ENCODE data around the gene KRT75.

Gene KRT75

GRCh38 chr12:52461693-52462092 is 27.5 kb upstream of the KRT75 start:
- Histone ChIP-seq H3K4me3 (ENCODE audit: low read length) (no peak overlapping the region), H3K4me1 (ENCODE audit: control insufficient read depth, low read length) (no peaks in the 10 kb centered on the region), H3K9me3 (ENCODE audit: control insufficient read depth, insufficient read depth, low read length) (no peaks in the 10 kb centered on the region), H3K79me2 (ENCODE audit: control insufficient read depth, low read length) (no peaks in the 10 kb centered on the region), H3K27ac (ENCODE audit: low read depth, low read length) (no peak overlapping the region), H4K20me1 (ENCODE audit: control insufficient read depth, insufficient read depth, low read depth, low read length) (no peaks in the 10 kb centered on the region), H3K27me3 (ENCODE audit: control insufficient read depth, low read length) (peaks cover 11% of the 10 kb centered on the region), H3F3A (ENCODE audit: control insufficient read depth, insufficient read depth) (no peaks in the 10 kb centered on the region), H3K9me2 (replicated peaks; ENCODE audit: control insufficient read depth, low read length) (no peaks in the 10 kb centered on the region), H3K4me2 (ENCODE audit: low read length) (no peak overlapping the region), H3K36me3 (ENCODE audit: control insufficient read depth, low read length) (no peaks in the 10 kb centered on the region)
- TF ChIP-seq EZH2phosphoT487 (IDR thresholded peaks at IDR 0.05; ENCODE audit: borderline replicate concordance, low read length) (no peak), CTCF (IDR thresholded peaks at IDR 0.05; ENCODE audit: low read depth, low read length, poor library complexity, severe bottlenecking) (no peak)

GRCh38 chr12:52458861-52459260 is 24.7 kb upstream of the KRT75 start:
- no peaks in the 10 kb centered on the region for H3K79me2 ChIP-seq (ENCODE audit: control insufficient read depth, low read length)
- no peaks in the 10 kb centered on the region for H4K20me1 ChIP-seq (ENCODE audit: control insufficient read depth, insufficient read depth, low read depth, low read length)
- H3K4me3 ChIP-seq (ENCODE audit: low read length), result no peak overlapping the region
- no peaks in the 10 kb centered on the region for H3K4me1 ChIP-seq (ENCODE audit: control insufficient read depth, low read length)
- peaks cover 18% of the 10 kb centered on the region for H3K27me3 ChIP-seq (ENCODE audit: control insufficient read depth, low read length)
- no peak overlapping the region for H3K27ac ChIP-seq (ENCODE audit: low read depth, low read length)
- no peak for TF ChIP-seq CTCF (IDR thresholded peaks at IDR 0.05; ENCODE audit: low read depth, low read length, poor library complexity, severe bottlenecking)
- no peak for TF ChIP-seq EZH2phosphoT487 (IDR thresholded peaks at IDR 0.05; ENCODE audit: borderline replicate concordance, low read length)
- no peak overlapping the region for H3K4me2 ChIP-seq (ENCODE audit: low read length)
- no peaks in the 10 kb centered on the region for H3K9me3 ChIP-seq (ENCODE audit: control insufficient read depth, insufficient read depth, low read length)
- H3K9me2 ChIP-seq (replicated peaks; ENCODE audit: control insufficient read depth, low read length), result no peaks in the 10 kb centered on the region
- H3K36me3 ChIP-seq (ENCODE audit: control insufficient read depth, low read length), result no peaks in the 10 kb centered on the region
- no peaks in the 10 kb centered on the region for H3F3A ChIP-seq (ENCODE audit: control insufficient read depth, insufficient read depth)

GRCh38 chr12:52455821-52456220 is 21.6 kb upstream of the KRT75 start:
- no peaks in the 10 kb centered on the region for H4K20me1 ChIP-seq (ENCODE audit: control insufficient read depth, insufficient read depth, low read depth, low read length)
- TF ChIP-seq EZH2phosphoT487 (IDR thresholded peaks at IDR 0.05; ENCODE audit: borderline replicate concordance, low read length) (no peak), CTCF (IDR thresholded peaks at IDR 0.05; ENCODE audit: low read depth, low read length, poor library complexity, severe bottlenecking) (no peak)

More at GRCh38 chr12:52455821-52456220, 21.6 kb upstream of the KRT75 start:
- Histone ChIP-seq H3K4me1 (ENCODE audit: control insufficient read depth, low read length) (no peaks in the 10 kb centered on the region), H3K27ac (ENCODE audit: low read depth, low read length) (no peak overlapping the region), H3K36me3 (ENCODE audit: control insufficient read depth, low read length) (no peaks in the 10 kb centered on the region), H3K4me2 (ENCODE audit: low read length) (no peak overlapping the region), H3K4me3 (ENCODE audit: low read length) (no peak overlapping the region), H3K27me3 (ENCODE audit: control insufficient read depth, low read length) (peaks cover 10% of the 10 kb centered on the region), H3K79me2 (ENCODE audit: control insufficient read depth, low read length) (no peaks in the 10 kb centered on the region), H3F3A (ENCODE audit: control insufficient read depth, insufficient read depth) (no peaks in the 10 kb centered on the region), H3K9me2 (replicated peaks; ENCODE audit: control insufficient read depth, low read length) (no peaks in the 10 kb centered on the region), H3K9me3 (ENCODE audit: control insufficient read depth, insufficient read depth, low read length) (no peaks in the 10 kb centered on the region)
